Neuronal stem cell (in vitro differentiated cells): ENCODE data around the gene WDR88.

Source experiments
- DNase-seq: peaks from one replicate; pipeline ENCODE4 v3.0.0-alpha.2; 2013; ENCODE audit warnings: low spot score
- H2AFZ ChIP-seq: one replicate; pipeline ENCODE4 v1.6.1; 2013; ENCODE audit warnings: mild to moderate bottlenecking, low read length, inconsistent platforms
- H2AK5ac ChIP-seq: 2 replicates; pipeline ENCODE4 v1.6.1; 2013; ENCODE audit warnings: low read depth, mild to moderate bottlenecking, inconsistent platforms, low read length, moderate library complexity, mixed read lengths
- H2BK120ac ChIP-seq: 2 replicates; pipeline ENCODE4 v1.6.1; 2013; ENCODE audit warnings: low read depth, mild to moderate bottlenecking, inconsistent platforms, low read length, moderate library complexity, mixed read lengths
- H2BK12ac ChIP-seq: one replicate; pipeline ENCODE4 v1.6.1; 2013; ENCODE audit warnings: low read length, inconsistent platforms
- H2BK15ac ChIP-seq: 2 replicates; pipeline ENCODE4 v1.6.1; 2013; ENCODE audit warnings: mild to moderate bottlenecking, low read length, inconsistent platforms, mixed read lengths
- H2BK5ac ChIP-seq: one replicate; pipeline ENCODE4 v1.6.1; 2013; ENCODE audit warnings: inconsistent platforms, mild to moderate bottlenecking, low read length, moderate library complexity
- H3K14ac ChIP-seq: one replicate; pipeline ENCODE4 v1.6.1; 2013; ENCODE audit warnings: low read length, inconsistent platforms
- H3K18ac ChIP-seq: 2 replicates; pipeline ENCODE4 v1.6.1; 2013; ENCODE audit warnings: low read length, inconsistent platforms
- H3K23ac ChIP-seq: 2 replicates; pipeline ENCODE4 v1.6.1; 2013; ENCODE audit warnings: low read depth, mild to moderate bottlenecking, mixed read lengths, low read length, inconsistent platforms; ENCODE audit not compliant: poor library complexity
- H3K27ac ChIP-seq: replicated peaks from 3 replicates; pipeline ENCODE4 v1.5.1; 2013; ENCODE audit warnings: low read length, inconsistent platforms
- H3K27me3 ChIP-seq, 3 experiments: 2 replicates each; pipeline ENCODE4 v1.6.1; 2013; ENCODE audit warnings: low read length in 3 of 3, mild to moderate bottlenecking in 2 of 3, inconsistent platforms in 1 of 3, low read depth in 1 of 3, mixed read lengths in 1 of 3, moderate library complexity in 1 of 3; ENCODE audit not compliant: control insufficient read depth in 3 of 3, insufficient read depth in 3 of 3
- H3K36me3 ChIP-seq, 2 donors: replicated peaks in 1 of 2; 2 replicates each; pipeline ENCODE4 v1.6.1; 2013; ENCODE audit warnings: low read length in 2 of 2; ENCODE audit not compliant: control insufficient read depth in 2 of 2, insufficient read depth in 2 of 2
- H3K4ac ChIP-seq: 2 replicates; pipeline ENCODE4 v1.6.1; 2013; ENCODE audit warnings: inconsistent platforms, mild to moderate bottlenecking, low read length, moderate library complexity
- H3K4me1 ChIP-seq, 2 donors: 1 replicate in 1 of 2; 2 replicates in 1 of 2; pipeline ENCODE4 v1.6.1; 2013; ENCODE audit warnings: low read length in 2 of 2, low read depth in 1 of 2; ENCODE audit not compliant: control insufficient read depth in 2 of 2, insufficient read depth in 1 of 2
- H3K4me2 ChIP-seq: one replicate; pipeline ENCODE4 v1.6.1; 2013; ENCODE audit warnings: mild to moderate bottlenecking, low read length, inconsistent platforms; ENCODE audit not compliant: insufficient read depth, poor library complexity, severe bottlenecking
- H3K4me3 ChIP-seq, 2 donors: 2 replicates each; pipeline ENCODE4 v1.5.1; 2013; ENCODE audit warnings: low read length in 2 of 2, mild to moderate bottlenecking in 2 of 2, inconsistent platforms in 1 of 2, moderate library complexity in 1 of 2
- H3K79me1 ChIP-seq: one replicate; pipeline ENCODE4 v1.6.1; 2013; ENCODE audit warnings: low read depth, mild to moderate bottlenecking, inconsistent platforms, low read length, moderate library complexity
- H3K9ac ChIP-seq: one replicate; pipeline ENCODE4 v1.6.1; 2013; ENCODE audit warnings: mild to moderate bottlenecking, low read depth, low read length, inconsistent platforms; ENCODE audit not compliant: poor library complexity
- H3K9me3 ChIP-seq, 2 donors: replicated peaks in 1 of 2; 2 replicates each; pipeline versions ENCODE3 to v1.6.1; 2013; ENCODE audit warnings: low read length in 2 of 2, mild to moderate bottlenecking in 2 of 2, inconsistent platforms in 1 of 2, low read depth in 1 of 2, mixed read lengths in 1 of 2, moderate library complexity in 1 of 2; ENCODE audit not compliant: control insufficient read depth in 2 of 2, insufficient read depth in 1 of 2
- H4K8ac ChIP-seq: one replicate; pipeline ENCODE4 v1.6.1; 2013; ENCODE audit warnings: low read depth, mild to moderate bottlenecking, inconsistent platforms, low read length, moderate library complexity
- H4K91ac ChIP-seq: one replicate; pipeline ENCODE4 v1.6.1; 2013; ENCODE audit warnings: low read length, low read depth, mild to moderate bottlenecking, inconsistent platforms; ENCODE audit not compliant: poor library complexity
- WGBS, 2 donors: extraction: QIAGEN DNeasy Blood & Tissue Kit; methylation state at CpG; one replicate each; pipeline ENCODE4 v1.1.7; 2013; ENCODE audit warnings: missing lambda C conversion rate in 2 of 2, mixed read lengths in 1 of 2; ENCODE audit not compliant: insufficient read length in 2 of 2, insufficient replicate concordance in 1 of 2; ENCODE audit errors: extremely low coverage in 2 of 2; 5-methylcytosine and 5-hydroxymethylcytosine counted together

The WDR88 gene

DNA sequence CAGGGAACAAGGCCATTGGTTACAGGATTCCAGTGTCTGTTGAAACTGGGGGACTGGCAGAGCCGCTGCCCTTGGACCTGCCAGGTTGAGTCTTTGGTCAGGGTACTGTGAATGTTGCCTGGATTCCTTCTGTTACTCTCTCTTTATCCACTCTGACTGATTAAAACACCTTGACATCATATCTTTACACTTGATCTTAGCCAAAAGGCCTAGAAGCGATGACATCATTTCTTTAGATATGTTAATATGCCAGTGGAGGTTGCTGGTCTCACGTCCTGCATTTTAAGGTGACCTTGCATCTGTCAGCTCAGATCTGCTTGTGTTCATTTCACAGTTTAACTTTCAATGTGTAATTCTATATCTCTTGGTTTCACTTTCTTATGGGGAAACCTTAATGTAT is 41.7 kb upstream of the WDR88 start:
- Histone ChIP-seq H3K23ac (no peak overlapping the region), H3K4ac (no peak overlapping the region), H4K8ac (no peak overlapping the region), H2BK5ac (no peak overlapping the region), H3K9ac (no peak overlapping the region), H3K18ac (no peak overlapping the region), H2BK120ac (no peak overlapping the region), H3K14ac (no peak overlapping the region), H3K36me3 (peaks cover 24 to 60% of the 10 kb centered on the region in 2 donors), H3K9me3 (no peaks in the 10 kb centered on the region), H3K27ac (no peak overlapping the region), H2AFZ (no peak overlapping the region), H2AK5ac (no peak overlapping the region), H3K79me1 (peaks cover 1% of the 10 kb centered on the region), H3K27me3 (no peaks in the 10 kb centered on the region), H3K4me3 (no peak overlapping the region), H3K4me2 (no peak overlapping the region), H2BK15ac (no peak overlapping the region), H4K91ac (no peak overlapping the region), H3K4me1 (no peaks in the 10 kb centered on the region), H2BK12ac (no peak overlapping the region)
- DNase-seq, result no peak
- WGBS, 2 donors, result no CpG with 5 or more reads among the region's 3 CpGs

DNA sequence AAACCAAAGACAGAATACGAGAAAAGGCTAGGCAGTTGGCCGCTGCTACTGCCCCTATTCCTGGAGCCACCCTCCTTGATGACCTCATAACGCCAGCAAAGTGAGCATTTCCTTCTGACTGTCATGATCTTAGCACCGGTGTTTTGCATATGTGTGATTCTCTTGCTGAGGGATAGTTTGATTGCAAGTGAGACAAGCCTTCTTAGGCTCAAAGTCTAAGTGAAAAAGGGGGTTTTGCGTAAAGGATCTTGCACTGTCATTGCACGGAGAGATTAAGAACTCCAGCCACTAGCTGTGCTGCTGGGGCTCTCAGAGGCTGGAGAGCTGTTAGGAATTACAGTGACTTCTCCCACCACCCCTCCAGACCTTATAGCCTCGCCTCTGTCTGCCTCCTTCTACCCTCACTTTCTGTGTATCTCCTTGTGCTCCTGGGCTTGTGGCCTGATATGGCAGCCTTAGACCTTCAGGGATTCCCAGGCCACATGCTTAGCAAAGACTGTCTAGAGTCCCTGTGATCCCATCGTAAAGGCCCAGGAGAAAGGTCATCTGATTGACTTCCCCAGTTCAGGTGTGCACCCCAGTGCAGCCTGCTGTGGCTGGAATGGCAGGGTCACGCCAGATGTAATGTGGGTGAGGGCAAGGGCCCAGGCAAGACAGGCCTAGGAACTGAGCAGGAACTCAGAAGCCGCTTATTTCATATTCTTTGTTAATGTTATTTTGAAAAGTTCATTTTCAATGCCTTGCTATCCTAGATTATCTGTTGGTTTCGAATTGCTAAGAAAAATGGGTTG is 38.3 kb upstream of the WDR88 start:
- Histone ChIP-seq H2AK5ac (no peak overlapping the region), H3K4me2 (no peak overlapping the region), H3K27me3 (no peaks in the 10 kb centered on the region), H3K14ac (no peak overlapping the region), H3K4me3 (no peak overlapping the region), H3K27ac (no peak overlapping the region), H4K91ac (no peak overlapping the region), H3K4ac (no peak overlapping the region), H2BK15ac (no peak overlapping the region), H3K23ac (no peak overlapping the region), H2BK5ac (no peak overlapping the region), H2AFZ (no peak overlapping the region), H2BK12ac (no peak overlapping the region), H3K4me1 (no peaks in the 10 kb centered on the region), H3K9ac (peak overlapping the region; percentile 53), H3K9me3 (no peaks in the 10 kb centered on the region), H3K79me1 (no peaks in the 10 kb centered on the region), H3K18ac (no peak overlapping the region), H4K8ac (no peak overlapping the region), H2BK120ac (no peak overlapping the region), H3K36me3 (peaks cover 44 to 79% of the 10 kb centered on the region in 2 donors)
- no CpG with 5 or more reads among the region's 11 CpGs for WGBS, 2 donors
- DNase-seq, result no peak

DNA sequence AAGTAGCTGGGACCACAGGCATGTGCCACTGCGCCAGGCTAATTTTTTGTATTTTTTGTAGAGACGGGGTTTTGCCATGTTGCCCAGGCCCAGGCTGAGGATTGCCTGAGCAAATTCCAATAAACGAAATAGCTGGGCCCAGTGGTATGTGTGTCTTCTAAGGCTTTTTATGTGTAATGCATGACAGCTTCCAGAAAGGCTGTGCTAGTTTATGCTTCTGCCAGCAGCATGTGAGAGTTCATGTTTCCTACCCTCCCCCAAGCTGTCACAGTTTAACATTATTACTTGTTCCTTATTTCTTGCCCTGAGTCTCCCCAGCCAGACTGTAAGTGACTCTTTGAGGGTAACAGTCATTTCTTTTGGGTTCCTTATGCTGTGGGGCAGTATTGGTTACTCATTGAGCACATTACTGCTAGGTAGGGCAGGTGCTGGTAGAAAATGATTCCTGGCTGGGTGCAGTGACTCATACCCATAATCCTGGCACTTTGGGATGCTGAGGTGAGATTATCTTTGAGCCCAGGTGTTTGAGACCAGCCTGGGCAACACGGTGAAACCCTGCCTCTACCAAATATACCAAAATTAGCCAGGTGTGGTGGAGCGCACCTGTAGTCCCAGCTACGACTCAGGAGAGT is 37.4 kb upstream of the WDR88 start:
- Histone ChIP-seq H3K4ac (no peak overlapping the region), H3K4me1 (no peaks in the 10 kb centered on the region), H3K79me1 (no peaks in the 10 kb centered on the region), H3K4me2 (no peak overlapping the region), H3K9me3 (no peaks in the 10 kb centered on the region), H4K8ac (no peak overlapping the region), H3K27ac (no peak overlapping the region), H2AFZ (no peak overlapping the region), H3K27me3 (no peaks in the 10 kb centered on the region), H2BK12ac (no peak overlapping the region), H3K18ac (no peak overlapping the region), H2BK15ac (no peak overlapping the region), H2BK5ac (no peak overlapping the region), H2BK120ac (no peak overlapping the region), H3K9ac (no peak overlapping the region), H2AK5ac (no peak overlapping the region), H3K14ac (no peak overlapping the region), H3K36me3 (peaks cover 45 to 77% of the 10 kb centered on the region in 2 donors), H3K23ac (no peak overlapping the region), H3K4me3 (no peak overlapping the region), H4K91ac (no peak overlapping the region)
- no peak for DNase-seq
- WGBS, 2 donors, result no CpG with 5 or more reads among the region's 6 CpGs

DNA sequence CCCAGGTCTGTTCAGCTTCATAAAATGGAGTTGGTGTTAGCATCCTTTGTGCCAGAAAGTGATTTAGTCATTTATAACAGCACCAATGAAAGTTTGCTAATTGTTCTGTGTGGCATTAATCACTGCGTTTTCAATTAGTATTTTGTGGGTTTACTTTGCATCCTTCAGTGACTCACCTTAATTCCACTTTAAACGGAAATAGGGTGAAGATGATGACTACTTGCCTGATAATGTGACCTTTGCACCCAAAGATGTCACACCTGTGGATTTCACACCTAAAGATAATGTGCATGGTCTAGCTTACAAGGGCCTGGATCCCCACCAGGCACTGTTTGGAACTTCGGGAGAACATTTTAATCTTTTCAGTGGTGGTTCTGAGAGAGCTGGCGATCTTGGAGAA is 35.9 kb upstream of the WDR88 start:
- H3K9ac ChIP-seq, result no peak overlapping the region
- H3K4me2 ChIP-seq, result no peak overlapping the region
- H3K14ac ChIP-seq, result no peak overlapping the region
- H2BK5ac ChIP-seq, result no peak overlapping the region
- H2BK12ac ChIP-seq, result no peak overlapping the region
- H3K9me3 ChIP-seq, result no peaks in the 10 kb centered on the region
- H3K4me1 ChIP-seq, result no peaks in the 10 kb centered on the region
- no peak for DNase-seq
- H3K79me1 ChIP-seq, result no peaks in the 10 kb centered on the region
- no peak overlapping the region for H2BK15ac ChIP-seq
- H3K18ac ChIP-seq, result no peak overlapping the region
- H2BK120ac ChIP-seq, result no peak overlapping the region
- no peak overlapping the region for H3K23ac ChIP-seq
- H4K91ac ChIP-seq, result no peak overlapping the region
- H2AFZ ChIP-seq, result no peak overlapping the region
- H3K27me3 ChIP-seq, result no peaks in the 10 kb centered on the region
- no peak overlapping the region for H3K4me3 ChIP-seq
- H4K8ac ChIP-seq, result no peak overlapping the region
- no peak overlapping the region for H3K27ac ChIP-seq
- no peak overlapping the region for H3K4ac ChIP-seq
- peaks cover 44 to 70% of the 10 kb centered on the region in 2 donors for H3K36me3 ChIP-seq
- no CpG with 5 or more reads among the region's 4 CpGs for WGBS, 2 donors
- H2AK5ac ChIP-seq, result no peak overlapping the region
